Endothelial cell of umbilical vein (primary cell): Measurements from ENCODE around the gene CXCL9. TPM values are rescaled to one million over a fixed set of nuclear protein-coding genes. Genes with fewer than 3 reads are reported as not detected.

Experiments
- BruUV-seq: library from RNA; stranded (reverse); fragments of 400-500 nt; replicated peaks from 2 replicates; lab custom pipeline; 2021; lab: Mats Ljungman, UMichigan
- CTCF ChIA-PET: fragments of 300-600, 350-600 bp; sonication (Branson Sonifier 250); formaldehyde crosslinking; loops from one replicate; lab custom pipeline; 2021; ENCODE audit warnings: antibody characterized with exemption, inconsistent platforms; lab: Charles Lee
- POLR2A ChIA-PET: fragments of 300-600, 350-600 bp; sonication (Branson Sonifier 250); formaldehyde crosslinking; loops from one replicate; lab custom pipeline; 2021; ENCODE audit warnings: antibody characterized with exemption, inconsistent platforms; lab: Charles Lee
- DNase-seq: peaks from one replicate; pipeline ENCODE4 v3.0.0-alpha.2; 2011; ENCODE audit warnings: low read depth, low spot score
- FAIRE-seq: peaks from 2 replicates; lab custom pipeline; 2011; peaks lifted over from hg19 to GRCh38; lab: Jason Lieb, UNC
- H2AFZ ChIP-seq: 2 replicates; pipeline ENCODE4 v1.6.0; 2012; ENCODE audit warnings: low read depth, low read length, control low read depth, inconsistent platforms
- H3K27ac ChIP-seq: 2 replicates; pipeline ENCODE4 v1.5.1; 2011; ENCODE audit warnings: low read depth, mild to moderate bottlenecking, control low read depth, low read length, moderate library complexity; ENCODE audit not compliant: insufficient read depth
- H3K27me3 ChIP-seq, 2 experiments: 2 replicates each; pipeline versions ENCODE4 v1.6.0 to v1.6.1; 2011; ENCODE audit warnings: low read length in 2 of 2, mixed read lengths in 1 of 2; ENCODE audit not compliant: control insufficient read depth in 2 of 2, insufficient read depth in 2 of 2
- H3K36me3 ChIP-seq, 2 experiments: 2 replicates in 1 of 2; 3 replicates in 1 of 2; pipeline ENCODE4 v1.5.1; 2011; ENCODE audit warnings: low read length in 2 of 2, mild to moderate bottlenecking in 1 of 2, moderate library complexity in 1 of 2; ENCODE audit not compliant: control insufficient read depth in 2 of 2, insufficient read depth in 2 of 2; ENCODE audit errors: extremely low read depth in 1 of 2
- H3K4me1 ChIP-seq: 3 replicates; pipeline ENCODE4 v1.5.1; 2011; ENCODE audit warnings: mild to moderate bottlenecking, low read length; ENCODE audit not compliant: control insufficient read depth, insufficient read depth; ENCODE audit errors: extremely low read depth
- H3K4me2 ChIP-seq: 2 replicates; pipeline ENCODE4 v1.6.1; 2011; ENCODE audit warnings: low read length, control low read depth, mixed read lengths; ENCODE audit not compliant: insufficient read depth
- H3K4me3 ChIP-seq, 3 experiments: fragments of 200-600 bp in 1 of 3; sonication (generic), shearing (Covaris generic) in 1 of 3; replicated peaks in 1 of 3; 2 replicates each; pipeline ENCODE4 v1.5.1; 2011 to 2016; ENCODE audit warnings: control low read depth in 3 of 3, low read length in 3 of 3, mild to moderate bottlenecking in 2 of 3, inconsistent platforms in 1 of 3, low read depth in 1 of 3, moderate library complexity in 1 of 3; ENCODE audit not compliant: insufficient read depth in 1 of 3
- H3K79me2 ChIP-seq: 2 replicates; pipeline ENCODE4 v1.6.0; 2012; ENCODE audit warnings: low read length, inconsistent platforms; ENCODE audit not compliant: control insufficient read depth, insufficient read depth
- H3K9ac ChIP-seq: replicated peaks from 2 replicates; pipeline ENCODE3; 2011; ENCODE audit warnings: low read length, control low read depth; ENCODE audit not compliant: insufficient read depth; ENCODE audit errors: extremely low read depth
- H3K9me1 ChIP-seq: replicated peaks from 3 replicates; pipeline ENCODE4 v1.6.0; 2011; ENCODE audit warnings: mild to moderate bottlenecking, low read length; ENCODE audit not compliant: control insufficient read depth, insufficient read depth; ENCODE audit errors: extremely low read depth
- H3K9me3 ChIP-seq: replicated peaks from 2 replicates; pipeline ENCODE4 v1.5.1; 2012; ENCODE audit warnings: low read length, inconsistent platforms; ENCODE audit not compliant: control insufficient read depth, insufficient read depth
- H4K20me1 ChIP-seq: replicated peaks from 2 replicates; pipeline ENCODE3; 2011; ENCODE audit warnings: mild to moderate bottlenecking, low read length; ENCODE audit not compliant: control insufficient read depth, insufficient read depth; ENCODE audit errors: extremely low read depth
- EZH2 ChIP-seq: IDR thresholded peaks from 2 replicates; pipeline ENCODE4 v1.6.1; 2012; ENCODE audit warnings: borderline replicate concordance, low read depth, mild to moderate bottlenecking, moderate library complexity, low read length, inconsistent platforms; ENCODE audit not compliant: severe bottlenecking
- FOS ChIP-seq: IDR thresholded peaks from 2 replicates; pipeline ENCODE4 v1.6.1; 2011; ENCODE audit warnings: mild to moderate bottlenecking, low read length, moderate library complexity, borderline replicate concordance; ENCODE audit not compliant: insufficient read depth
- GATA2 ChIP-seq: IDR thresholded peaks from 2 replicates; pipeline ENCODE4 v1.7.0; 2011; ENCODE audit warnings: low read depth, mild to moderate bottlenecking, moderate library complexity, mixed read lengths, low read length; ENCODE audit not compliant: insufficient read length, insufficient read depth
- JUN ChIP-seq: IDR thresholded peaks from 2 replicates; pipeline ENCODE4 v1.6.1; 2011; ENCODE audit warnings: borderline replicate concordance, low read depth; ENCODE audit not compliant: insufficient read length, insufficient read depth
- MYC ChIP-seq: IDR thresholded peaks from one replicate; pipeline ENCODE4 v1.6.1; 2011; ENCODE audit warnings: mild to moderate bottlenecking, low read depth, low read length
- POLR2A ChIP-seq: IDR thresholded peaks from 2 replicates; pipeline ENCODE4 v1.6.1; 2012; ENCODE audit warnings: low read depth, mild to moderate bottlenecking, control low read depth, low read length
- POLR2AphosphoS5 ChIP-seq: IDR thresholded peaks from 2 replicates; pipeline ENCODE4 v1.6.1; 2012; ENCODE audit warnings: low read depth, mild to moderate bottlenecking, control low read depth, low read length, moderate library complexity; ENCODE audit not compliant: insufficient read depth
- dilution Hi-C: fragments of 300-500 bp; cut with MboI; formaldehyde crosslinking; loops from one replicate; pipeline ENCODE4 v1.15.0; 2019; ENCODE audit warnings: low sequenced_read_pairs; ENCODE audit not compliant: extremely low pct_ligation_motif_present
- intact Hi-C: fragments of 100-400 bp; cut with micrococcal nuclease; formaldehyde crosslinking; loops from one replicate; pipeline ENCODE4 v1.10.0; 2022
- polyA plus RNA-seq, 4 experiments: library from polyadenylated mRNA; depleted of rRNA in 3 of 4; stranded (reverse) in 3 of 4; unstranded in 1 of 4; fragments of >200 nt; gene quantifications; 2 replicates each; pipeline versions ENCODE4 v1.2.1 to v1.2.3, GENCODE V29; 2011 to 2012; ENCODE audit warnings: missing spikeins in 1 of 4
- total RNA-seq: library from RNA; stranded (reverse); gene quantifications from 2 replicates; pipeline ENCODE4 v1.2.3, GENCODE V29; 2021
- TF ChIP-seq, protein P1 (sequence below), 2 donors: IDR thresholded peaks; 1 replicate in 1 of 2; 2 replicates in 1 of 2; pipeline ENCODE4 v1.5.1; 2011; ENCODE audit warnings: low read length in 2 of 2, mild to moderate bottlenecking in 2 of 2, moderate library complexity in 2 of 2, control low read depth in 1 of 2, inconsistent platforms in 1 of 2, low read depth in 1 of 2; ENCODE audit not compliant: insufficient read depth in 1 of 2; ENCODE audit errors: extremely low read depth in 1 of 2
- TF ChIP-seq, protein P2 (sequence below): IDR thresholded peaks from 2 replicates; pipeline ENCODE4 v1.6.1; 2011; ENCODE audit not compliant: insufficient read depth, insufficient read length

The CXCL9 gene
- total and polyA plus RNA-seq, 2 donors (not counting 3 experiments of a cell fraction or from before 2014, with no cell fraction given), result not detected

DNA sequence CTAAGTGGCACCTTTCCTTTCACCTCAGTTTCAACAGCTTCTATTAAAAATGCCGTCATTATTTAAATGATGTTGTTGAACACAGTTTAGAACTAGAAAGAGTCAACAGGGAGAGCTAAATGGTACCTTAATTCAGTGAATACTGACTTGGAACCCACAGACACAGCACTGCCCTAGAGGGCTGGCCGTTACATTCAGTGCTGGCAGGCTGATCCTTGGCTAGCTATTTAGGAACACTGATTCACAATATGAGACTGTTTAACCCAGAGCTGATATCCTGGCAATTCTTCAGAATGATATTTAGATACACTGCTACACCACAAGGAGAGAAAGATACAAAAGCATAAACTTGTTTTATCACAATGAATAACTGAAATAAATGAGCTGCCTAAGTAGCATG is 53.8 kb downstream of the CXCL9 start:
- dilution Hi-C loops (no loop called here), intact Hi-C loops (no loop called here)
- Histone ChIP-seq H3K4me3 (no peak overlapping the region), H2AFZ (no peak overlapping the region), H4K20me1 (no peaks in the 10 kb centered on the region), H3K27ac (no peak overlapping the region), H3K9ac (no peak overlapping the region), H3K4me2 (no peak overlapping the region), H3K9me1 (no peaks in the 10 kb centered on the region), H3K27me3 (no peaks in the 10 kb centered on the region), H3K4me1 (no peaks in the 10 kb centered on the region), H3K79me2 (no peaks in the 10 kb centered on the region), H3K36me3 (peaks cover 23% of the 10 kb centered on the region in 2 experiments), H3K9me3 (no peaks in the 10 kb centered on the region)
- ChIA-PET POLR2A (no interaction called here), CTCF (interaction anchor here (2.2 kb wide), 1 partner anchor 38 kb away, joined by 8 read pairs; no protein-coding TSS in a partner anchor)
- no peak for TF ChIP-seq EZH2
- TF ChIP-seq GATA2, result no peak
- TF ChIP-seq JUN, result no peak
- TF ChIP-seq, protein P1, sequence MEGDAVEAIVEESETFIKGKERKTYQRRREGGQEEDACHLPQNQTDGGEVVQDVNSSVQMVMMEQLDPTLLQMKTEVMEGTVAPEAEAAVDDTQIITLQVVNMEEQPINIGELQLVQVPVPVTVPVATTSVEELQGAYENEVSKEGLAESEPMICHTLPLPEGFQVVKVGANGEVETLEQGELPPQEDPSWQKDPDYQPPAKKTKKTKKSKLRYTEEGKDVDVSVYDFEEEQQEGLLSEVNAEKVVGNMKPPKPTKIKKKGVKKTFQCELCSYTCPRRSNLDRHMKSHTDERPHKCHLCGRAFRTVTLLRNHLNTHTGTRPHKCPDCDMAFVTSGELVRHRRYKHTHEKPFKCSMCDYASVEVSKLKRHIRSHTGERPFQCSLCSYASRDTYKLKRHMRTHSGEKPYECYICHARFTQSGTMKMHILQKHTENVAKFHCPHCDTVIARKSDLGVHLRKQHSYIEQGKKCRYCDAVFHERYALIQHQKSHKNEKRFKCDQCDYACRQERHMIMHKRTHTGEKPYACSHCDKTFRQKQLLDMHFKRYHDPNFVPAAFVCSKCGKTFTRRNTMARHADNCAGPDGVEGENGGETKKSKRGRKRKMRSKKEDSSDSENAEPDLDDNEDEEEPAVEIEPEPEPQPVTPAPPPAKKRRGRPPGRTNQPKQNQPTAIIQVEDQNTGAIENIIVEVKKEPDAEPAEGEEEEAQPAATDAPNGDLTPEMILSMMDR (IDR thresholded peaks at IDR 0.05; ENCODE audit: extremely low read depth in 1 of 2, insufficient read depth in 1 of 2, low read depth in 1 of 2, low read length in 2 of 2), result no peak
- TF ChIP-seq POLR2AphosphoS5, result no peak
- no peak for TF ChIP-seq POLR2A
- TF ChIP-seq MYC, result no peak
- TF ChIP-seq, protein P2, sequence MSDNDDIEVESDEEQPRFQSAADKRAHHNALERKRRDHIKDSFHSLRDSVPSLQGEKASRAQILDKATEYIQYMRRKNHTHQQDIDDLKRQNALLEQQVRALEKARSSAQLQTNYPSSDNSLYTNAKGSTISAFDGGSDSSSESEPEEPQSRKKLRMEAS, result no peak
- TF ChIP-seq FOS, result no peak
- BruUV-seq, result no TSS peak
- FAIRE-seq (no peak), DNase-seq (no peak)

Other genes with a start within 250 kb of the CXCL9 start
- gene PPEF2, start 105.1 kb downstream of the CXCL9 start, total RNA-seq, result not detected in 2 replicates
- gene PPEF2, start 105.1 kb downstream of the CXCL9 start, polyA plus RNA-seq, result 0.23 TPM in 1 of 2 replicates, not detected in the other
- 15.3 and 20.3 TPM in 2 replicates for gene NAAA, start 66.5 kb downstream of the CXCL9 start, total RNA-seq
- gene NAAA, start 66.5 kb downstream of the CXCL9 start, polyA plus RNA-seq, result 20.2 and 24.4 TPM in 2 replicates
- 32.3 and 37.5 TPM in 2 replicates for gene SDAD1, start 16.6 kb downstream of the CXCL9 start, total RNA-seq
- gene SDAD1, start 16.6 kb downstream of the CXCL9 start, polyA plus RNA-seq, result 6.0 and 7.9 TPM in 2 replicates
- not detected in 2 replicates for gene CXCL10, start 16.0 kb upstream of the CXCL9 start, total RNA-seq
- gene CXCL10, start 16.0 kb upstream of the CXCL9 start, polyA plus RNA-seq, result 0.18 and 0.25 TPM in 2 replicates
- 0.55 and 1.1 TPM in 2 replicates for gene CXCL11, start 28.6 kb upstream of the CXCL9 start, total RNA-seq
- gene CXCL11, start 28.6 kb upstream of the CXCL9 start, polyA plus RNA-seq, result 0.91 and 1.0 TPM in 2 replicates
- gene ART3, start 67.2 kb upstream of the CXCL9 start, total RNA-seq, result not detected in 2 replicates
- gene ART3, start 67.2 kb upstream of the CXCL9 start, polyA plus RNA-seq, result not detected in 2 replicates
- 45.7 and 49.9 TPM in 2 replicates for gene NUP54, start 140.9 kb upstream of the CXCL9 start, total RNA-seq
- 15.4 and 25.7 TPM in 2 replicates for gene NUP54, start 140.9 kb upstream of the CXCL9 start, polyA plus RNA-seq
- 116 and 122 TPM in 2 replicates for gene SCARB2, start 206.3 kb upstream of the CXCL9 start, total RNA-seq
- gene SCARB2, start 206.3 kb upstream of the CXCL9 start, polyA plus RNA-seq, result 63.2 and 75.2 TPM in 2 replicates
- 0.11 TPM in 1 of 2 replicates, not detected in the other for gene FAM47E, start 244.2 kb upstream of the CXCL9 start, total RNA-seq
- gene FAM47E, start 244.2 kb upstream of the CXCL9 start, polyA plus RNA-seq, result not detected in 2 replicates